Measurements from ENCODE around the gene TRUB2. TPM values are rescaled to one million over a fixed set of nuclear protein-coding genes. Genes with fewer than 3 reads are reported as not detected.

Gene TRUB2
- total and polyA plus RNA-seq, 2 donors (not counting 3 experiments of a cell fraction or from before 2014, with no cell fraction given), result 21.1 to 39.3 TPM

DNA sequence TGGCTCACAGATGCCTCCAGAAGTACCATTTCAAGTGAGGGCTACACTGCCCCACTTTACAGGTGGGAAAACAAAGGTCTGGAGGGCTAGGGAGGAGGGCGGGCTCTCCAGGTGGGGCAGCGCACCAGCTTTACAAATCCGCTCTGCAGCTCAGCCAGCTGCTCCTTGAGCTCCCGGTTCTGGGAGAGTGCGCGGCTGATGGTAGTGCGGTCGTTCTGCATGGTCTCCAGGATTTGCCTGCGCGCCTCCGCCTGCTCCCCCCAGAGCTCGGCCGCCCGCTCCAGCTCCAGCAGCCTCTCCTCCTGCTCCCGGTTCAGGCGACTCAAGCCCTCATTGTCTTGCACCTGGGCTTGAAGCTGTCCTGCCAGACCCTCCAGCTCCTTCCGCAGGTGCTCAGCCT is 61.9 kb downstream of the TRUB2 start:
- FAIRE-seq (no peak), DNase-seq (ENCODE audit: low read depth, low spot score) (no peak)
- POLR2A ChIA-PET, result no interaction called here
- H3K27me3 ChIP-seq (ENCODE audit: control insufficient read depth in 2 of 2, insufficient read depth in 2 of 2, low read length in 2 of 2), result no peaks in the 10 kb centered on the region
- H3K4me2 ChIP-seq (ENCODE audit: insufficient read depth, low read length), result no peak overlapping the region
- H4K20me1 ChIP-seq (replicated peaks; ENCODE audit: control insufficient read depth, extremely low read depth, insufficient read depth, low read length), result no peaks in the 10 kb centered on the region
- TF ChIP-seq EZH2 (IDR thresholded peaks at IDR 0.05; ENCODE audit: borderline replicate concordance, low read depth, low read length, severe bottlenecking) (no peak), GATA2 (IDR thresholded peaks at IDR 0.05; ENCODE audit: insufficient read depth, insufficient read length, low read depth, low read length) (no peak), FOS (IDR thresholded peaks at IDR 0.05; ENCODE audit: borderline replicate concordance, insufficient read depth, low read length) (no peak), POLR2A (IDR thresholded peaks at IDR 0.05; ENCODE audit: low read depth, low read length) (no peak), POLR2AphosphoS5 (IDR thresholded peaks at IDR 0.05; ENCODE audit: insufficient read depth, low read depth, low read length) (no peak), JUN (IDR thresholded peaks at IDR 0.05; ENCODE audit: borderline replicate concordance, insufficient read depth, insufficient read length, low read depth) (no peak), MYC (IDR thresholded peaks at IDR 0.05; ENCODE audit: low read depth, low read length) (no peak)
- TF ChIP-seq, protein P1, sequence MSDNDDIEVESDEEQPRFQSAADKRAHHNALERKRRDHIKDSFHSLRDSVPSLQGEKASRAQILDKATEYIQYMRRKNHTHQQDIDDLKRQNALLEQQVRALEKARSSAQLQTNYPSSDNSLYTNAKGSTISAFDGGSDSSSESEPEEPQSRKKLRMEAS (IDR thresholded peaks at IDR 0.05; ENCODE audit: insufficient read depth, insufficient read length), result no peak
- TF ChIP-seq, protein P2, sequence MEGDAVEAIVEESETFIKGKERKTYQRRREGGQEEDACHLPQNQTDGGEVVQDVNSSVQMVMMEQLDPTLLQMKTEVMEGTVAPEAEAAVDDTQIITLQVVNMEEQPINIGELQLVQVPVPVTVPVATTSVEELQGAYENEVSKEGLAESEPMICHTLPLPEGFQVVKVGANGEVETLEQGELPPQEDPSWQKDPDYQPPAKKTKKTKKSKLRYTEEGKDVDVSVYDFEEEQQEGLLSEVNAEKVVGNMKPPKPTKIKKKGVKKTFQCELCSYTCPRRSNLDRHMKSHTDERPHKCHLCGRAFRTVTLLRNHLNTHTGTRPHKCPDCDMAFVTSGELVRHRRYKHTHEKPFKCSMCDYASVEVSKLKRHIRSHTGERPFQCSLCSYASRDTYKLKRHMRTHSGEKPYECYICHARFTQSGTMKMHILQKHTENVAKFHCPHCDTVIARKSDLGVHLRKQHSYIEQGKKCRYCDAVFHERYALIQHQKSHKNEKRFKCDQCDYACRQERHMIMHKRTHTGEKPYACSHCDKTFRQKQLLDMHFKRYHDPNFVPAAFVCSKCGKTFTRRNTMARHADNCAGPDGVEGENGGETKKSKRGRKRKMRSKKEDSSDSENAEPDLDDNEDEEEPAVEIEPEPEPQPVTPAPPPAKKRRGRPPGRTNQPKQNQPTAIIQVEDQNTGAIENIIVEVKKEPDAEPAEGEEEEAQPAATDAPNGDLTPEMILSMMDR (IDR thresholded peaks at IDR 0.05; ENCODE audit: extremely low read depth in 1 of 2, insufficient read depth in 1 of 2, low read depth in 1 of 2, low read length in 2 of 2), result no peak
- no peaks in the 10 kb centered on the region for H3K9me1 ChIP-seq (replicated peaks; ENCODE audit: control insufficient read depth, extremely low read depth, insufficient read depth, low read length)
- no peaks in the 10 kb centered on the region for H3K9me3 ChIP-seq (replicated peaks; ENCODE audit: control insufficient read depth, insufficient read depth, low read length)
- no peak overlapping the region for H2AFZ ChIP-seq (ENCODE audit: low read depth, low read length)
- H3K4me1 ChIP-seq (ENCODE audit: control insufficient read depth, extremely low read depth, insufficient read depth, low read length), result no peaks in the 10 kb centered on the region
- CTCF ChIA-PET, result no interaction called here
- peaks cover 6 to 56% of the 10 kb centered on the region in 2 experiments for H3K36me3 ChIP-seq (ENCODE audit: control insufficient read depth in 2 of 2, extremely low read depth in 1 of 2, insufficient read depth in 2 of 2, low read length in 2 of 2)
- dilution Hi-C loops (cut with MboI; ENCODE audit: extremely low pct_ligation_motif_present, low sequenced_read_pairs), result no loop called here
- intact Hi-C loops (cut with micrococcal nuclease), result no loop called here
- no peak overlapping the region for H3K9ac ChIP-seq (replicated peaks; ENCODE audit: extremely low read depth, insufficient read depth, low read length)
- no TSS peak for BruUV-seq (replicated peaks)
- no peak overlapping the region for H3K27ac ChIP-seq (ENCODE audit: insufficient read depth, low read depth, low read length)
- H3K4me3 ChIP-seq (replicated peaks in 1 of 3; ENCODE audit: insufficient read depth in 1 of 3, low read depth in 1 of 3, low read length in 3 of 3), result no peak overlapping the region
- H3K79me2 ChIP-seq (ENCODE audit: control insufficient read depth, insufficient read depth, low read length), result no peaks in the 10 kb centered on the region

Measured in endothelial cell of umbilical vein (primary cell).